DOHH2 (cell line): ENCODE data around the gene SP6.

Experiments used
- H3F3A ChIP-seq: fragments of 200-600 bp; sonication (generic), shearing (Covaris generic); 2 replicates; pipeline ENCODE4 v1.6.0; 2016; ENCODE audit warnings: antibody characterized with exemption, mild to moderate bottlenecking; ENCODE audit not compliant: control insufficient read depth, insufficient read depth
- H3K27ac ChIP-seq: fragments of 200-600 bp; sonication (generic); 2 replicates; pipeline ENCODE4 v1.5.1; 2014; ENCODE audit warnings: low read depth, mild to moderate bottlenecking, low read length, moderate library complexity
- H3K27me3 ChIP-seq: fragments of 200-600 bp; sonication (generic); 2 replicates; pipeline ENCODE4 v1.6.1; 2014; ENCODE audit warnings: mild to moderate bottlenecking, low read length, mixed read lengths; ENCODE audit not compliant: control insufficient read depth
- H3K36me3 ChIP-seq: fragments of 200-600 bp; sonication (generic); 2 replicates; pipeline ENCODE4 v1.6.1; 2014; ENCODE audit warnings: mild to moderate bottlenecking, low read length, moderate library complexity, mixed read lengths; ENCODE audit not compliant: control insufficient read depth
- H3K4me1 ChIP-seq: fragments of 200-600 bp; sonication (generic); 2 replicates; pipeline ENCODE4 v1.6.1; 2014; ENCODE audit warnings: mild to moderate bottlenecking, low read length, mixed read lengths; ENCODE audit not compliant: control insufficient read depth
- H3K4me2 ChIP-seq: fragments of 200-600 bp; sonication (generic); 2 replicates; pipeline ENCODE4 v1.6.0; 2014; ENCODE audit warnings: mild to moderate bottlenecking, low read length, moderate library complexity
- H3K4me3 ChIP-seq: fragments of 200-600 bp; sonication (generic); 2 replicates; pipeline ENCODE4 v1.5.1; 2014; ENCODE audit warnings: mild to moderate bottlenecking, low read length, mixed read lengths
- H3K79me2 ChIP-seq: fragments of 200-600 bp; sonication (generic); 2 replicates; pipeline ENCODE4 v1.6.1; 2014; ENCODE audit warnings: mild to moderate bottlenecking, low read length, mixed read lengths; ENCODE audit not compliant: control insufficient read depth
- H3K9me2 ChIP-seq: fragments of 200-600 bp; sonication (generic); replicated peaks from 2 replicates; pipeline ENCODE4 v1.6.1; 2014; ENCODE audit warnings: mild to moderate bottlenecking, low read length, mixed read lengths; ENCODE audit not compliant: control insufficient read depth
- H3K9me3 ChIP-seq: fragments of 200-600 bp; sonication (generic); 2 replicates; pipeline ENCODE4 v1.6.1; 2014; ENCODE audit warnings: antibody characterized with exemption, low read length, mixed read lengths; ENCODE audit not compliant: control insufficient read depth, insufficient read depth
- H4K20me1 ChIP-seq: fragments of 200-600 bp; sonication (generic); 2 replicates; pipeline ENCODE4 v1.6.0; 2014; ENCODE audit warnings: low read depth, mild to moderate bottlenecking, antibody characterized with exemption, low read length, moderate library complexity; ENCODE audit not compliant: control insufficient read depth, insufficient read depth
- EZH2phosphoT487 ChIP-seq: fragments of 200-600 bp; sonication (generic); IDR thresholded peaks from 2 replicates; pipeline ENCODE4 v1.6.1; 2017; ENCODE audit warnings: borderline replicate concordance, mild to moderate bottlenecking, antibody characterized with exemption, low read length, moderate library complexity, mixed read lengths
- TF ChIP-seq, protein P1 (sequence below): fragments of 200-600 bp; sonication (generic); IDR thresholded peaks from one replicate; pipeline ENCODE4 v1.5.1; 2014; ENCODE audit warnings: antibody characterized with exemption, mild to moderate bottlenecking, low read depth, low read length; ENCODE audit not compliant: poor library complexity, severe bottlenecking

Gene SP6

DNA sequence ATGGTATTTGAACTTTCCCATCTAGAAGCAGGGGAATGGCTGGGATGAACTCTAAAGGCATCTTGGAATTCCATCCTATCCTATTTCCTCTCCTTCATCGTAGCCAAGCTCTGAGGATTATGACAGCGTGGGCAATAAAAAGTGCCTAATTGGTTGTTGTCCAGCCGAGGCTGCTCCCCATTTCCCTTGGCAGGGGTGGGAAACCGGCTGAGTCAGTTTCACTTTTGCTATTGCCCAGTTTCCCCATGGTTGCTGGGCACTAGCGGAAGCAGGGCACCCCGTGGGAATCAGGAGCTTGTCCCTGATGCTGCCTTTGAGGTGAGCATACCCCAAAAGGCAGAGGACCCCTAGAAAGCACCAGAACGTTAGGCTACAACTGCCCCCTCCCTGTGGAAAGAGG lies 31.3 kb upstream of the SP6 start:
- Histone ChIP-seq H3K4me2 (no peak overlapping the region), H3K79me2 (no peaks in the 10 kb centered on the region), H3K4me1 (0 out of 2 replicates have a peak, but pooled peaks cover 3% of the 10 kb centered on the region), H3K27me3 (peaks cover 33% of the 10 kb centered on the region), H3K36me3 (no peaks in the 10 kb centered on the region), H3K9me2 (no peaks in the 10 kb centered on the region), H3K4me3 (no peak overlapping the region), H3K9me3 (no peaks in the 10 kb centered on the region), H3F3A (no peaks in the 10 kb centered on the region), H4K20me1 (no peaks in the 10 kb centered on the region), H3K27ac (no peak overlapping the region)
- TF ChIP-seq EZH2phosphoT487 = no peak
- TF ChIP-seq, protein P1, sequence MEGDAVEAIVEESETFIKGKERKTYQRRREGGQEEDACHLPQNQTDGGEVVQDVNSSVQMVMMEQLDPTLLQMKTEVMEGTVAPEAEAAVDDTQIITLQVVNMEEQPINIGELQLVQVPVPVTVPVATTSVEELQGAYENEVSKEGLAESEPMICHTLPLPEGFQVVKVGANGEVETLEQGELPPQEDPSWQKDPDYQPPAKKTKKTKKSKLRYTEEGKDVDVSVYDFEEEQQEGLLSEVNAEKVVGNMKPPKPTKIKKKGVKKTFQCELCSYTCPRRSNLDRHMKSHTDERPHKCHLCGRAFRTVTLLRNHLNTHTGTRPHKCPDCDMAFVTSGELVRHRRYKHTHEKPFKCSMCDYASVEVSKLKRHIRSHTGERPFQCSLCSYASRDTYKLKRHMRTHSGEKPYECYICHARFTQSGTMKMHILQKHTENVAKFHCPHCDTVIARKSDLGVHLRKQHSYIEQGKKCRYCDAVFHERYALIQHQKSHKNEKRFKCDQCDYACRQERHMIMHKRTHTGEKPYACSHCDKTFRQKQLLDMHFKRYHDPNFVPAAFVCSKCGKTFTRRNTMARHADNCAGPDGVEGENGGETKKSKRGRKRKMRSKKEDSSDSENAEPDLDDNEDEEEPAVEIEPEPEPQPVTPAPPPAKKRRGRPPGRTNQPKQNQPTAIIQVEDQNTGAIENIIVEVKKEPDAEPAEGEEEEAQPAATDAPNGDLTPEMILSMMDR = no peak

DNA sequence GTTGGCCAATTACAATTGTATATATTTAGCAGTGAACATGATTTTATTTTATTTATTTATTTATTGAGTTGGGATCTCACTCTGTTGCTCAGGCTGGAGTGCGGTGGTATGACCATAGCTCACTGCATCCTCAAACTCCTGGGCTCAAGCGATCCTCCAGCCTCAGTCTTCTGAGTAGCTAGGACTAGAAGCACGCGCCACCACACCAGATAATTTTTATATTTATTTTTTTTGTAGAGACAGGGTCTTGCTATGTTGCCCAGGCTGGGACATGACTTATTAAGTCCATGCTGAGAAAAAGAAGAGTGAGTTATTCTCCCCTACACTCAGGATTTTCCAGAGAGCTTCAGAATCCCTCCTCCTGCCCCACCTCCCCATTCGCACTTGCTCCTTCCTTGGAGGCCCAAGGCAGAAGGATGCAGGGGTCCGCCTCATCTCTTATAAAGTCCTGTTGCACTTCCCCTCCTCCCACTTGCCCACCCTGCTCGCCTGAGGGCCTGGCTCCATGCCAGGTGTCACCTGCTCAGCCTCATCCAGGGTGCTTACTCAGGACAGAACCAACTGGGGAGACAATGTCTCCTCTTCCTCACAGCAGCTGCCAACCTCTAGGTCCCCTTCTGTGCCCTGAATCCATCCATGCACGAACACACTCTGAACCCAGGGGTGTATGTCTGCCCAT lies 29.0 kb upstream of the SP6 start:
- Histone ChIP-seq H3K27me3 (peaks cover 36% of the 10 kb centered on the region), H3F3A (no peaks in the 10 kb centered on the region), H3K4me3 (no peak overlapping the region), H3K9me3 (no peaks in the 10 kb centered on the region), H3K27ac (no peak overlapping the region), H3K36me3 (no peaks in the 10 kb centered on the region), H3K4me1 (0 out of 2 replicates have a peak, but pooled peaks cover 3% of the 10 kb centered on the region), H4K20me1 (no peaks in the 10 kb centered on the region), H3K79me2 (no peaks in the 10 kb centered on the region), H3K4me2 (no peak overlapping the region), H3K9me2 (no peaks in the 10 kb centered on the region)
- TF ChIP-seq, protein P1 = no peak
- TF ChIP-seq EZH2phosphoT487 = no peak

DNA sequence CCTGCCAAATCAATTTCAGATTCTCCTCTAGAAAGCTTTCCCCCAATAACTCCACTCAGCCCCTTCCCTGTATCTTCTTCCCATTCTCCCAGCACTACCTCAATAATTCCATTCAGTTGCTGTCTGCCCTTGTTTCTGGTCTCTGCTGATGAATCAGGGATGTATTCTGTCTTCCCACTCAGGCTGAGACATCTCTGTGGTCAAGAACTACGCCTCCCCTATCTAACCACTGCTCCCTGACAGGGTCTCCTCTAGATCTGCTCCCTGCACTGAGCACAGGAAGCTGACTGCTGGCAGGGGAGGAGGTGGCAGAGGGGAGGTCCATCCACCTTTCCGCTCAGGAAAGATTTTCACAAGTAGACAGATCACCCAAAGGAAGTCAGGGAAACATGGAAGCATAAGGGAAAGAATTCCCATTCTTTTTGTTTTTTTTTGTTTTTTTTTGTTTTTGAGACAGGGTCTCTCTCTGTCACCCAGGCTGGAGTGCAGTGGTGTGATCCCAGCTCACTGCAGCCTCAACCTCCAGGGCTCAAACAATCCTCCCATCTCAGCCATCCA lies 28.1 kb upstream of the SP6 start:
- H3K4me2 ChIP-seq = no peak overlapping the region
- no peaks in the 10 kb centered on the region for H3K9me2 ChIP-seq
- no peak overlapping the region for H3K4me3 ChIP-seq
- no peaks in the 10 kb centered on the region for H3K9me3 ChIP-seq
- H3K79me2 ChIP-seq = no peaks in the 10 kb centered on the region
- H3K4me1 ChIP-seq = peaks cover 7% of the 10 kb centered on the region
- peaks cover 36% of the 10 kb centered on the region for H3K27me3 ChIP-seq
- H4K20me1 ChIP-seq = no peaks in the 10 kb centered on the region
- H3K27ac ChIP-seq = no peak overlapping the region
- H3F3A ChIP-seq = no peaks in the 10 kb centered on the region
- H3K36me3 ChIP-seq = no peaks in the 10 kb centered on the region
- TF ChIP-seq, protein P1 = no peak
- no peak for TF ChIP-seq EZH2phosphoT487
